GM10266 (cell line): Measurements from ENCODE around the gene PPM1G.

Experiments used
- DNase-seq: peaks from one replicate; pipeline ENCODE4 v3.0.0; 2012; ENCODE audit errors: extremely low spot score
- TF ChIP-seq, protein P1 (sequence below): IDR thresholded peaks from 2 replicates; pipeline ENCODE4 v1.5.1; 2012; ENCODE audit warnings: mild to moderate bottlenecking, low read depth; ENCODE audit not compliant: control insufficient read depth, insufficient read depth; ENCODE audit errors: missing control alignments

Gene PPM1G

GRCh38 chr2:27378809-27379290 lies 30.5 kb downstream of the PPM1G start:
- no peak for DNase-seq
- TF ChIP-seq, protein P1, sequence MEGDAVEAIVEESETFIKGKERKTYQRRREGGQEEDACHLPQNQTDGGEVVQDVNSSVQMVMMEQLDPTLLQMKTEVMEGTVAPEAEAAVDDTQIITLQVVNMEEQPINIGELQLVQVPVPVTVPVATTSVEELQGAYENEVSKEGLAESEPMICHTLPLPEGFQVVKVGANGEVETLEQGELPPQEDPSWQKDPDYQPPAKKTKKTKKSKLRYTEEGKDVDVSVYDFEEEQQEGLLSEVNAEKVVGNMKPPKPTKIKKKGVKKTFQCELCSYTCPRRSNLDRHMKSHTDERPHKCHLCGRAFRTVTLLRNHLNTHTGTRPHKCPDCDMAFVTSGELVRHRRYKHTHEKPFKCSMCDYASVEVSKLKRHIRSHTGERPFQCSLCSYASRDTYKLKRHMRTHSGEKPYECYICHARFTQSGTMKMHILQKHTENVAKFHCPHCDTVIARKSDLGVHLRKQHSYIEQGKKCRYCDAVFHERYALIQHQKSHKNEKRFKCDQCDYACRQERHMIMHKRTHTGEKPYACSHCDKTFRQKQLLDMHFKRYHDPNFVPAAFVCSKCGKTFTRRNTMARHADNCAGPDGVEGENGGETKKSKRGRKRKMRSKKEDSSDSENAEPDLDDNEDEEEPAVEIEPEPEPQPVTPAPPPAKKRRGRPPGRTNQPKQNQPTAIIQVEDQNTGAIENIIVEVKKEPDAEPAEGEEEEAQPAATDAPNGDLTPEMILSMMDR: no peak

DNA sequence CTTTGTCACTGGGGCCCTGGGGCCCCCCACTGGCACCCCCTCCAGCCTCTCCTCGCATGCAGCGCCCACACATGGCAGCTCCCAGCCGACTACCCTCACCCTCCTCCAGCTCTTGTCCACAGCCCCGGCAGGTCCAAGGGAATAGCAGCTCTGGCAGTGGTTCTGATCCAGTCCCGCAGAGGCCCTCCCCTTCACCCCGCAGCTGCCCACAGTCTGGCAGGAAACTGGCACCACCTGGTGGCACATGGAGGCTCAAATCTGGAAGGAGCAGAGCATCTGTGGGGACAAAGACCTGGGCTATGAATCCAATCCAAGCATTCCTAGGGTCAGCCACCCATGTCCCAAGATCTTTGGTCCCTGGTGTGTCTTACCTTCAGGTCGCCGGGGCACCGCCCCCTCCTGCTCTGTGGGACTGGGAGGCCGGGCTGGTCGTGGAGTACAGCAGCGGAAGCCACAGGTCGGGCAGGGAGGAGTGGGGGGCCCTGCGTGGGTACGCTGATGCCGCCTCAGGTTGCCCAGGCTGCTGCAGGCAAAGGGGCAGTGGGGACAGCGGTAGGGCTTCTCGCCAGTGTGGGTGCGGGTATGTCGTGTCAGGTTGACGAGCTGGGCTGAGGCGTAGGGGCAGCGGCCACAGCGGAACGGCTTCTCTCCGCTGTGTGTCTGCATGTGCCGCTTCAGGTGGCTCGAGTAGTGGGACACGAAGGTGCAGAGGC lies 31.1 kb downstream of the PPM1G start:
- TF ChIP-seq, protein P1: peak; percentile 33
- DNase-seq: no peak

GRCh38 chr2:27377618-27378095 lies 31.7 kb downstream of the PPM1G start:
- TF ChIP-seq, protein P1: no peak
- no peak for DNase-seq

- DNase-seq: no peak
- TF ChIP-seq, protein P1: no peak
Measured at GRCh38 chr2:27376866-27377617, 32.3 kb downstream of the PPM1G start.

DNA sequence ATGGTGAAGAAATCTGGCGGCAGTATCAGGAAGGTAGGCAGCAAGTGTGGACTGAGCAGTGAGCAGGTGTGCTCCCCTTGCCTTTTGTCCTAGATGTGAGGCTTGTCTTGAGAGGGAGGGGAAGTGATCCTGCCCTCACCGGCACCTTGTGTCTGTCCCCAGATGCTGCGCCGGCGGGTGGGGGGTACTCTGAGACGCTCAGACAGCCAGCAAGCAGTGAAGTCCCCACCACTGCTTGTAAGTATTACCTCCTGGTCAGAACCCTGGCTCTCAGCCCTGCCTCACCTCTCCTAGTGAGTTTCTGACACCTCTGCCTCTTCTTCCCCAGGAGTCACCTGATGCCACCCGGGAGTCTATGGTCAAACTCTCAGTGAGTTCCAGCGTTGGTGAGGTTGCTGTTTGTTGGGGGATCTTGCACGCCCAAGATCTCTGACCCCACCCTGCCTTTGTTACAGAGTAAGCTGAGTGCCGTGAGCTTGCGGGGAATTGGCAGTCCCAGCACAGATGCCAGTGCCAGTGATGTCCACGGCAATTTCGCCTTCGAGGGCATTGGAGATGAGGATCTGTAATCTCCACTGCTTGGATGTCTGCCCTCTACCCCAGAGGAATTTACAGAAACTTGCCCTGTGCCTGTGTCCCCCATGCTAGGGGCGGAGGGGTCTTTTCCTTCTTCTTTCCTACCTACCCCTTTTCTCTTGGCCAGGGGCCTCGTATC lies 33.1 kb downstream of the PPM1G start:
- DNase-seq: no peak
- TF ChIP-seq, protein P1: no peak

DNA sequence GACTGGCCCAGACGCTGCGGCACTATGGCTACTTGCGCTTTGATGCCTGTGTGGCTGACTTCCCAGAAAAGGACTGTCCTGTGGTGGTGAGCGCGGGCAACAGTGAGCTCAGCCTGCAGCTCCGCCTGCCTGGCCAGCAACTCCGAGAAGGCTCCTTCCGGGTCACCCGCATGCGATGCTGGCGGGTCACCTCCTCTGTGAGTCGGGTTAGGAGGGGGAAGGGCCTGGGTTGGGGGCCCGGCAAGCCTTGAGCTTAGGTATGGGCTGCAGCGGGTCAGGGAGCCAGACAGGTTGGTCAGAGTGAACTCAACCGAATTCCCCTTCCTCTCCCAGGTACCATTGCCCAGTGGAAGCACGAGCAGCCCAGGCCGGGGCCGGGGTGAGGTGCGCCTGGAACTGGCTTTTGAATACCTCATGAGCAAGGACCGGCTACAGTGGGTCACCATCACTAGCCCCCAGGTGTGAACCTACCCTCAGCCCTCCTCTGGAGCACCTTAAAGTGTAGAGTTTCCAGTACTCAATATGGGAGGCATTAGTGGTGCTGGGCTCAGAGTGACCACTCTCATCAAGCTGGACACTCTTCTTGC lies 33.8 kb downstream of the PPM1G start:
- DNase-seq: no peak
- TF ChIP-seq, protein P1: no peak
